Neuronal stem cell (in vitro differentiated cells): Measurements from ENCODE around the gene WNT3A.

Source experiments
- DNase-seq: peaks from one replicate; pipeline ENCODE4 v3.0.0-alpha.2; 2013; ENCODE audit warnings: low spot score
- H2AFZ ChIP-seq: one replicate; pipeline ENCODE4 v1.6.1; 2013; ENCODE audit warnings: mild to moderate bottlenecking, low read length, inconsistent platforms
- H2AK5ac ChIP-seq: 2 replicates; pipeline ENCODE4 v1.6.1; 2013; ENCODE audit warnings: low read depth, mild to moderate bottlenecking, inconsistent platforms, low read length, moderate library complexity, mixed read lengths
- H2BK120ac ChIP-seq: 2 replicates; pipeline ENCODE4 v1.6.1; 2013; ENCODE audit warnings: low read depth, mild to moderate bottlenecking, inconsistent platforms, low read length, moderate library complexity, mixed read lengths
- H2BK12ac ChIP-seq: one replicate; pipeline ENCODE4 v1.6.1; 2013; ENCODE audit warnings: low read length, inconsistent platforms
- H2BK15ac ChIP-seq: 2 replicates; pipeline ENCODE4 v1.6.1; 2013; ENCODE audit warnings: mild to moderate bottlenecking, low read length, inconsistent platforms, mixed read lengths
- H2BK5ac ChIP-seq: one replicate; pipeline ENCODE4 v1.6.1; 2013; ENCODE audit warnings: inconsistent platforms, mild to moderate bottlenecking, low read length, moderate library complexity
- H3K14ac ChIP-seq: one replicate; pipeline ENCODE4 v1.6.1; 2013; ENCODE audit warnings: low read length, inconsistent platforms
- H3K18ac ChIP-seq: 2 replicates; pipeline ENCODE4 v1.6.1; 2013; ENCODE audit warnings: low read length, inconsistent platforms
- H3K23ac ChIP-seq: 2 replicates; pipeline ENCODE4 v1.6.1; 2013; ENCODE audit warnings: low read depth, mild to moderate bottlenecking, mixed read lengths, low read length, inconsistent platforms; ENCODE audit not compliant: poor library complexity
- H3K27ac ChIP-seq: replicated peaks from 3 replicates; pipeline ENCODE4 v1.5.1; 2013; ENCODE audit warnings: low read length, inconsistent platforms
- H3K27me3 ChIP-seq, 3 experiments: 2 replicates each; pipeline ENCODE4 v1.6.1; 2013; ENCODE audit warnings: low read length in 3 of 3, mild to moderate bottlenecking in 2 of 3, inconsistent platforms in 1 of 3, low read depth in 1 of 3, mixed read lengths in 1 of 3, moderate library complexity in 1 of 3; ENCODE audit not compliant: control insufficient read depth in 3 of 3, insufficient read depth in 3 of 3
- H3K36me3 ChIP-seq, 2 donors: replicated peaks in 1 of 2; 2 replicates each; pipeline ENCODE4 v1.6.1; 2013; ENCODE audit warnings: low read length in 2 of 2; ENCODE audit not compliant: control insufficient read depth in 2 of 2, insufficient read depth in 2 of 2
- H3K4ac ChIP-seq: 2 replicates; pipeline ENCODE4 v1.6.1; 2013; ENCODE audit warnings: inconsistent platforms, mild to moderate bottlenecking, low read length, moderate library complexity
- H3K4me1 ChIP-seq, 2 donors: 1 replicate in 1 of 2; 2 replicates in 1 of 2; pipeline ENCODE4 v1.6.1; 2013; ENCODE audit warnings: low read length in 2 of 2, low read depth in 1 of 2; ENCODE audit not compliant: control insufficient read depth in 2 of 2, insufficient read depth in 1 of 2
- H3K4me2 ChIP-seq: one replicate; pipeline ENCODE4 v1.6.1; 2013; ENCODE audit warnings: mild to moderate bottlenecking, low read length, inconsistent platforms; ENCODE audit not compliant: insufficient read depth, poor library complexity, severe bottlenecking
- H3K4me3 ChIP-seq, 2 donors: 2 replicates each; pipeline ENCODE4 v1.5.1; 2013; ENCODE audit warnings: low read length in 2 of 2, mild to moderate bottlenecking in 2 of 2, inconsistent platforms in 1 of 2, moderate library complexity in 1 of 2
- H3K79me1 ChIP-seq: one replicate; pipeline ENCODE4 v1.6.1; 2013; ENCODE audit warnings: low read depth, mild to moderate bottlenecking, inconsistent platforms, low read length, moderate library complexity
- H3K9ac ChIP-seq: one replicate; pipeline ENCODE4 v1.6.1; 2013; ENCODE audit warnings: mild to moderate bottlenecking, low read depth, low read length, inconsistent platforms; ENCODE audit not compliant: poor library complexity
- H3K9me3 ChIP-seq, 2 donors: replicated peaks in 1 of 2; 2 replicates each; pipeline versions ENCODE3 to v1.6.1; 2013; ENCODE audit warnings: low read length in 2 of 2, mild to moderate bottlenecking in 2 of 2, inconsistent platforms in 1 of 2, low read depth in 1 of 2, mixed read lengths in 1 of 2, moderate library complexity in 1 of 2; ENCODE audit not compliant: control insufficient read depth in 2 of 2, insufficient read depth in 1 of 2
- H4K8ac ChIP-seq: one replicate; pipeline ENCODE4 v1.6.1; 2013; ENCODE audit warnings: low read depth, mild to moderate bottlenecking, inconsistent platforms, low read length, moderate library complexity
- H4K91ac ChIP-seq: one replicate; pipeline ENCODE4 v1.6.1; 2013; ENCODE audit warnings: low read length, low read depth, mild to moderate bottlenecking, inconsistent platforms; ENCODE audit not compliant: poor library complexity
- WGBS, 2 donors: extraction: QIAGEN DNeasy Blood & Tissue Kit; methylation state at CpG; one replicate each; pipeline ENCODE4 v1.1.7; 2013; ENCODE audit warnings: missing lambda C conversion rate in 2 of 2, mixed read lengths in 1 of 2; ENCODE audit not compliant: insufficient read length in 2 of 2, insufficient replicate concordance in 1 of 2; ENCODE audit errors: extremely low coverage in 2 of 2; 5-methylcytosine and 5-hydroxymethylcytosine counted together

WNT3A gene

GRCh38 chr1:228108742-228109072 is 101.9 kb downstream of the WNT3A start:
- Histone ChIP-seq H2AFZ (peak overlapping the region; percentile 100), H3K23ac (peak overlapping the region; percentile 92), H3K9me3 (no peaks in the 10 kb centered on the region), H3K9ac (peak overlapping the region; percentile 94), H4K91ac (no peak overlapping the region), H2BK5ac (peak overlapping the region; percentile 15), H3K36me3 (peaks cover 18 to 35% of the 10 kb centered on the region in 2 donors), H3K27me3 (peaks cover 0 to 2% (median 0%) of the 10 kb centered on the region in 3 experiments), H3K27ac (no peak overlapping the region), H3K18ac (peak overlapping the region; percentile 40), H2BK120ac (no peak overlapping the region), H2BK15ac (no peak overlapping the region), H3K79me1 (peaks cover 16% of the 10 kb centered on the region), H2BK12ac (no peak overlapping the region), H3K4ac (peak overlapping the region; percentile 4), H3K4me1 (peaks cover 8 to 13% of the 10 kb centered on the region in 2 donors), H3K4me3 (peak overlapping the region; percentile 86 to 98), H3K14ac (peak overlapping the region; percentile 5), H2AK5ac (peak overlapping the region; percentile 98), H3K4me2 (peak overlapping the region; percentile 92), H4K8ac (peak overlapping the region; percentile 43)
- no CpG with 5 or more reads among the region's 8 CpGs for WGBS, 2 donors
- no peak for DNase-seq

DNA sequence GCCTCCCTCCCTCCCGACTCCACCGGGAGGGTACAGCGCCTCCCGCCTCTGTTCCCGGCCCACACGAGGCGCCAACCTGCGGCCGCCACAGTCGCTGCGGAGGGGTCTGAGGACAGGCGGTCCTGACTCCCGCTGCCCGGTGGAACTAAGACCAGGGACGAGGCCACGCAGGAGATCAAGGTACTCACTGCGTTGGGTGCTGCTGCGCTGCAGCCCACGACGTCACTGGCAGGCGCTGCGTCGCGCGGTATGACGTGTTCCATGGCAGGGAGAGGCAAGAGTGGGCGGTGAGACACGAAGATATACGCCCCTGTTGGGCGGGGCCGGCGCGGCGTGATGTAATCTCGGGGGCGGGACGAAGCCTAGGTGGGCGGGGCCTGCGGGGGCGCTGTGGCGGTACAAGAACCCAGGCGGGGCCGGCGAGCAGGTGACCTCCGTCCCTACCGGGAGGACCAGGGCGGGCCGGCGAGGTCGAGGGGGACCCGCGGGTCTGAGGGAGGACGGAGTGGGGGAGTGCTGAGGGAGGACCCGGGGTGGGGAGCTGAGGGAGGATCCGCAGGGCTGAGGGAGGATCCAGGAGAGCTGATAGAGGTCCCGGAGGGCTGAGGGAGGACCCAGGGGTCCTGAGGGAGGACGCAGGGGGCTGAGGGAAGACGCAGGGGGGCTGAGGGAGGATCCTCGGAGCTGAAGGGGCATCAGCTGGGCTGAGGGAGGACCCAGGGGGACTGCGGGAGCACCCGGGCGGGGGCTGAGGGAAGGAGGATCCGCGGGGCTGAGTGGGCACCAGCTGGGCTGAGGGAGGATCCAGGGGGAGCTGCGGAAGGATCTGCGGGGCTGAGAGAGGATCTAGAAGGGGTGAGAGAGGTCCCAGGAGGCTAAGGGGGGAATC is 102.5 kb downstream of the WNT3A start, which contains the start of gene MRPL55:
Gene MRPL55, minus strand, starts transcription at position 227 of the 889 bp plus-strand sequence. CDS start 1,039 bp downstream, outside the sequence.
- peak within 1 kb of the TSS; percentile 72 for H4K8ac ChIP-seq
- whole genome bisulfite sequencing, 2 donors, result no CpG with 5 or more reads among the region's 66 CpGs
- H3K4me2 ChIP-seq, result peak within 1 kb of the TSS; percentile 92

DNA sequence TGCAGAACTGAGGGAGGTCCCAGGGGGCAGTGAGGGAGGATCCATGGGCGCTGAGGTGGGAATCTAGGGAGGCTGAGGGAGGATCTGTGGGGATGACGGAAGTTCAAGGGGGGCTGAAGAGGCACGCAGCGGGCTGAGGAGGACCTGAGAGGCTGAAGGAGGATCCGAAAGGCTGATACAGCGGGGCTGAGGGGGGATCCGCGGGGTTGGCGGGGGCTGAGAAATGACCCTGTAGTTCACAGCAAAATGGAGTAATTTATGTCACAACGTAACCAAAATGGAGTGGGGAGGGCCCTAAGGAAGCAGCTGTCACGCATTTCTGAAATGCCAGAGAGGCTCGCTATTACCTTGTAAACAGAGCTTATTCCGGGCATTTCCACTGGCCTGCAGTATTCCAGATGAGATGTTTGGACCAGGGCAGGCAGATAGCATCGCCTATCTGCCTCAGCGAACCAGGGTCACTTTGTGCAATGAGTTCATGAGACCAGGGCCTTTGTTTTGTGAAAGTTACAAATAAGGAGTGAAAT is 103.2 kb downstream of the WNT3A start:
- Histone ChIP-seq H3K4ac (peak overlapping the region; percentile 76), H3K18ac (peak overlapping the region; percentile 97), H2AFZ (peak overlapping the region; percentile 100), H3K4me3 (peak overlapping the region; percentile 86 to 92), H3K9me3 (no peaks in the 10 kb centered on the region), H2BK120ac (no peak overlapping the region), H3K27me3 (peaks cover 0 to 2% (median 0%) of the 10 kb centered on the region in 3 experiments), H3K79me1 (peaks cover 16% of the 10 kb centered on the region), H4K8ac (no peak overlapping the region), H3K4me2 (peak overlapping the region; percentile 91), H4K91ac (no peak overlapping the region), H2AK5ac (peak overlapping the region; percentile 88), H2BK5ac (no peak overlapping the region), H3K4me1 (peaks cover 8% of the 10 kb centered on the region in 2 donors), H3K9ac (peak overlapping the region; percentile 86), H2BK12ac (no peak overlapping the region), H2BK15ac (no peak overlapping the region), H3K14ac (no peak overlapping the region), H3K23ac (peak overlapping the region; percentile 92), H3K36me3 (peaks cover 17 to 30% of the 10 kb centered on the region in 2 donors), H3K27ac (no peak overlapping the region)
- DNase-seq, result no peak
- WGBS, 2 donors, result no CpG with 5 or more reads among the region's 15 CpGs

More for the DNA sequence above, 102.5 kb downstream of the WNT3A start, which contains the start of gene MRPL55:
- Histone ChIP-seq H3K18ac (peak within 1 kb of the TSS; percentile 97), H3K4me1 (peaks cover 8% of the 10 kb centered on the region in 2 donors), H3K9me3 (no peaks in the 10 kb centered on the region), H2BK12ac (no peak within 1 kb of the TSS), H3K23ac (peak within 1 kb of the TSS; percentile 92), H3K14ac (peak within 1 kb of the TSS; percentile 90), H3K27me3 (peaks cover 0 to 2% (median 0%) of the 10 kb centered on the region in 3 experiments), H4K91ac (peak within 1 kb of the TSS; percentile 43), H2BK5ac (peak within 1 kb of the TSS; percentile 15), H2BK15ac (no peak within 1 kb of the TSS), H3K4ac (peak within 1 kb of the TSS; percentile 76), H2BK120ac (no peak within 1 kb of the TSS), H3K36me3 (peaks cover 18 to 35% of the 10 kb centered on the region in 2 donors), H3K27ac (no peak within 1 kb of the TSS), H2AFZ (peak within 1 kb of the TSS; percentile 100), H3K4me3 (peak within 1 kb of the TSS; percentile 86 to 98), H2AK5ac (peak within 1 kb of the TSS; percentile 98), H3K9ac (peak within 1 kb of the TSS; percentile 94), H3K79me1 (peaks cover 16% of the 10 kb centered on the region)
- DNase-seq, result peak; percentile 96

- Histone ChIP-seq H4K8ac (no peak overlapping the region), H3K4me1 (peaks cover 8% of the 10 kb centered on the region in 2 donors), H3K9ac (no peak overlapping the region), H3K4me2 (no peak overlapping the region), H4K91ac (no peak overlapping the region), H2BK15ac (no peak overlapping the region), H2AK5ac (no peak overlapping the region), H2AFZ (no peak overlapping the region), H2BK120ac (no peak overlapping the region), H3K14ac (no peak overlapping the region), H2BK5ac (no peak overlapping the region), H3K27ac (no peak overlapping the region), H3K27me3 (peaks cover 0 to 2% (median 0%) of the 10 kb centered on the region in 3 experiments), H2BK12ac (no peak overlapping the region), H3K18ac (no peak overlapping the region), H3K79me1 (peaks cover 16% of the 10 kb centered on the region), H3K9me3 (no peaks in the 10 kb centered on the region), H3K23ac (no peak overlapping the region), H3K4me3 (no peak overlapping the region), H3K4ac (no peak overlapping the region), H3K36me3 (peaks cover 15 to 24% of the 10 kb centered on the region in 2 donors)
- WGBS, 2 donors, result no CpG with 5 or more reads among the region's 7 CpGs
- DNase-seq, result no peak
Measured at GRCh38 chr1:228110556-228110955, 103.8 kb downstream of the WNT3A start.
